Erythroblast (primary cell): Measurements from ENCODE around the gene PNLIPRP2.

Experiments
- GATA1 ChIP-seq: IDR thresholded peaks from 2 replicates; pipeline ENCODE4 v1.6.1; 2011; ENCODE audit warnings: low read depth, mild to moderate bottlenecking, control low read depth, low read length, moderate library complexity
- POLR2A ChIP-seq: IDR thresholded peaks from 2 replicates; pipeline ENCODE4 v1.6.1; 2011; ENCODE audit warnings: mild to moderate bottlenecking, low read length

GRCh38 chr10:116667484-116667883 lies 46.7 kb downstream of the PNLIPRP2 start:
- no peak for TF ChIP-seq POLR2A
- TF ChIP-seq GATA1: no peak
